WTC11 (cell line): ENCODE data around the gene MAN1A2.

Experiments
- ATF6 ChIP-seq: sonication (generic); formaldehyde crosslinking; IDR thresholded peaks from 2 replicates; pipeline ENCODE4 v1.8.1; 2023; ENCODE audit warnings: mild to moderate bottlenecking, missing genetic modification reagents
- CTCF ChIP-seq: fragments of 200-600 bp; IDR thresholded peaks from 2 replicates; pipeline ENCODE4 v1.8.0; 2022; ENCODE audit warnings: antibody characterized with exemption
- TP53 ChIP-seq: sonication (generic); formaldehyde crosslinking; IDR thresholded peaks from 2 replicates; pipeline ENCODE4 v1.8.1; 2023; ENCODE audit warnings: mild to moderate bottlenecking, missing genetic modification reagents
- ZNF423 ChIP-seq: fragments of 250-450 bp; sonication (Bioruptor Pico); IDR thresholded peaks from 2 replicates; pipeline ENCODE4 v2.1.2; 2022; ENCODE audit warnings: mild to moderate bottlenecking, moderate library complexity

- TF ChIP-seq TP53 (no peak), ATF6 (CRISPR knock-in tag) (no peak), ZNF423 (CRISPR knock-in tag) (no peak), CTCF (no peak)
Measured at GRCh38 chr1:117364240-117364639, 3.0 kb upstream of the MAN1A2 start.
